Ammon's horn (tissue), 1 donor: Measurements from ENCODE around the gene MYO9A.
"Not testable (repeated sequence)": the region's sequence is repeated elsewhere in the genome, so short reads cannot be mapped to it uniquely, and the experiment has no call there.

Source experiments
- DNase-seq: peaks from one replicate; pipeline ENCODE4 v3.0.0-alpha.2; 2016; ENCODE audit warnings: low spot score

MYO9A gene

DNA sequence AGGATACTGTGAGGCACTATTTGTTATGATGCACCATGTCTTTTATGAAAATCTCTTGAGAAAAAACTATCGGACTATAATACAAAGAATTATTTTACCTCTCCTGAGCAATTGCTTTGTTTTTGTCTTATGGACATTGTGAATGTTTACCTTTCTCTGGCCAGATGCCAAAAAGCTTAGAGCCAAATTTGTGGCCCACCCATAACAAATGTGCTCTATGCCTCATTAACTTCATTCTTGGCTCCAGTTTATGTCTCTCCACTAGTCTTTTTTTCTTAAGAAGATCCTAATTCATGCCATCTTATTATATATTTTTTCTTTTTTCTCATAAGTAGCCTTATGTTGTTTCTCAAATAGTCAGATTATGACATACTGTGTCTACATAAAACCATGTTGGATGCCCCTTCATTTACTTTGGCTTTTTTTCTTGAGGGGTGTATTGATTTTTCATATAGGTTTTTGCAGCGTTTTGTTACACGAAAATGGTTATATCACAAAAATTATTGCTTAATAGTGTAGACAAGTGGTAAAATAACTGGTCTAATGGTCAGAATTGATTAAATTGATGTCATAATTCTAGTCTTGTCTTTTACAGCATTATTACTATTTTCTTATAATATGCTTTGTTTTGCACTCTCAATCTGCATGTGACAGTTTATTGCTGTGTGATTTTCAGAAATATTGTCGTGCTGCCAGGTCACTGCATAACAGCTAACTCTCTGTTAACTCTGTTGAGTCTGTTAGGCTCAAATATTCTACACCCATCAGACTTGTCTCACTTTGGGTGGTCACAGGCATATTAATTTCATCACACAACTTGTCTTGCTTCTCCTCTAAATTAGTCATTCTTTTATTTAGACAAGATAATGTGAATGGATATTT is 18.5 kb upstream of the MYO9A start:
- no peak for DNase-seq

- DNase-seq, result no peak
Observed at GRCh38 chr15:72135719-72136118, 17.8 kb upstream of the MYO9A start.

DNA sequence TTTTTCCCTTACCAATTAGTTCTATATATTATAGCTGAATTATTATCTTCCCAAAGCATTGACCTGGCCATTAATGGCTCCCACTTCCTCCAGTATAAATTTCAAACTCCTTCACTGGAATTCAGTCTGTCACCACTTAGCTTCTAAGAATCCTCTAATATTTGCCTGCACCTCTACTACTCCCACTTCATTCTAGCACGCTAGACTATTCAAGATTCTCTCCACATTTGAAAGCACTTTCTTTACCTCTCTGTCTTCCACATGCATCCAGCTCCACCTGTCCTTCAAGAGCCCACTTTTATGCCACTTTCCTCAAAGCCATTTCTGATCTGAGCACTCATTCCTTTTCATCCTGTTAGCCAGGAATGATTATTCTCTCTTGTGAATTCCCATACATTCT is 15.3 kb upstream of the MYO9A start:
- DNase-seq, result no peak

DNA sequence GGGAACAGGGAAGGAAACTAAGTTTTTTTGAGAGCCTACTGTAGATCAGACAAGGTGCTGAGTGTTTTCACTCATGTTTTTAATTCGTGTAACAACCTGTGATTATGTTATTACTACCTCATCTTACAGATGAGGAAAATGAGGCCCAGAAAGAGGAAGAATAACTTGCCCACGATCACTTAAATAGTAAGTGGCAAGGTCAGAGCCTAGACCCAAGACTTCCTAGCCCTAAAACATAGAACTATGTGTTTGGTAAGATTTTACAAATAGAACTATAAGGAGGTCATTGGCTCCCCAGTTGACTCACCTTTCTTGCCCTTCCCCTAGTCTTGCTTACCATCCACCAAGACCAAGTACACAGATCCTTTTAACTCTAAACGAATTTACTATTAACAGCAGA is 14.0 kb upstream of the MYO9A start:
- DNase-seq, result no peak

- no peak for DNase-seq
Observed at GRCh38 chr15:72130272-72130671, 12.3 kb upstream of the MYO9A start.

DNA sequence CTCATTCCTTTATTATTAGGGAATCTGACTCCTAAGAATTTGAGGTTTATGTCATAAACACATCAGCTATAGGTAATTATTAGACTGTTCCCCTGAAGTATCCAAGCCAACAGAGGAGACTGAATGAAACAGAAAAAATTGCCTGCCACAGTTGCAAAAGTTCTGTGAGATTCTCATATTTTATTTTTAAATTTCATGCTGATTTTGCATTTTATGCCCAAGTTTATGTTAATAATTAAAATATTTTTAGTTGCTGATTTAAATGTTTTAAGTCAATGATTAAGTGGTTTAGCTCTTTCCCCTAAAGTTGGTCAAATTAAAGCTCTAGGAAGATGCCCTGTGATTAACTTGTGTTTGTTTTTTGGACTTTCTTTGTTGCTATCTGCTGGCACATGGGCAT is 10.4 kb upstream of the MYO9A start:
- DNase-seq, result no peak

DNA sequence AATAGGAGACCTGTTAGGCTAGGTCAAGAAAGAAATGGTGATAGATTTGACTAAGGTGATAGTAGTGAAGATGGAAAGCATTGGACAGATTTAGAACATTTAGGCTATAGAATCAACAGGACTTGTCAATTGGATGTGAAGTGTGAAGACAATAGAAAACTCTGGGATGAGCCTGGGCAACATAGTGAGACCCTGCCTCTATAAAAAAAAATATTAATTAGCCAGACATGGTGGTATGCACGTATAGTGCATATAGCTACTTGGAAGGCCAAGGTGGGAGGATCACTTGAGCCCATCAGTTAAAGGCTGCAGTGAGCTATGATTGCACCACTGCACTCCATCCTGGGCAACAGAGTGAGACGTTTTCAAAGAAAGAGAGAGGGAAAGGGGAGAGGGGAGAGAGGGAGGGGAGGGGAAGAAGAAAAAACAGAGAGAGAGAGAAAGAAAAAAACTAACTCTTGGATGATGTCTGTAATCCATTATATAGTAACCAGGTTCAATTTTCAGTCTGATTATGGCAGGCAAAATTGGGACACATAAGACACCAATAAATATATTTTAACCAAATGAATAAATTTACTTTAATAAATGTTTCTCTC is 9.9 kb upstream of the MYO9A start:
- no peak for DNase-seq

DNA sequence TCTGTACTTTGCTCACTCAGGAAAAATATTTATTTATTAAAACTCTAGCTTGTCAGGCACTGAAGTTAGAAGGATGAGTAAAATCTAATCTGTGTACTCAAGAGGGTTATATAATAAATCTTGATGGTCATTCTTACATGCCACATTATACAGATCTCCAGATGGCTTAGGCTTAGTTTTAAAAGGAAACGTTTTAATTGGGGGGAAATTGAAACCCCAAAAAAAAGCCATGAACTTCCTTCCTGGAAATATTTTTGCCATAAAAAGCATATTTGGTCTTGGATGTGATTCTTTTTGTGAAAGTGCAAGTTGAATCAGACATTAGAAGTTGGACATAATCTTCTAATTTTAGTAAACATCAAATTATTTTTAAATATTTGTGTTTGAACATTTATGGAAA is 6.3 kb upstream of the MYO9A start:
- no peak for DNase-seq

- DNase-seq, result no peak
Observed at GRCh38 chr15:72117486-72118016, 399 bp downstream of the MYO9A start.

DNA sequence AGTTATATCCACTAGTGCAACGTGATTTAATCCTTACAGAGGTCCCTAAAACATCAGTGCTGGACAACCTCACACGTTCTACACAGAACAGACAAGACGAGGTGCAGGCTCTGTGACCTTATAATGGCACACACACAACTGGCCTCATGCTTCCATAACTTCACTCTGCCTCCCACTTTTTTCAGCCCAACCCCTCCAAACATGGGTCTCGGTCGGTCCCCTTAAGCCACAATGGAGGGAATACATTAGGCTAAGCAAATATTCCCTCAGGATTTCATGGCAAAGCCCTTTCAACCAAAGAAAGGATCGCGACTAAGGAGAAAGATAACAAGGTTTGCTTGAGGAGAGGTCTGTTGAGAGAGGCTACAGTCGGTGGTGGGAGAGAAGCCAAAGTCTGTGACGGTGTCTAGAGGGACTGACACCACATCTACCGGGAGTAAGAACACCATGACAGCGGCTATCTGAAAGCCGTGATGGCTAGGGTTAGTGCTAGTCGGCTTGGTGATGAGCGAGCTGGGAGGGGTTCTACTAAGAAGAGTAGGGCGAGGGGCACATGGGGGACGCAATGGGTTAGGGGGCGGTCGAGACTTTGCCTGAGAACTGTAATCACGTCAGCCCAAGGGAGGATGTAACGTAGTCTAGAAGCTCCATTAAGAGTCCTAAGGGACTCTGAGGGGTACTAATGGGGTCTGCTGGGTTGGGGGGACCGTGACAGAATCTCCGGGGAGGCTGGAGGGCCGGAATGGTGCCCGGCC is 1.0 kb downstream of the MYO9A start:
- DNase-seq, result peak; percentile 33

DNA sequence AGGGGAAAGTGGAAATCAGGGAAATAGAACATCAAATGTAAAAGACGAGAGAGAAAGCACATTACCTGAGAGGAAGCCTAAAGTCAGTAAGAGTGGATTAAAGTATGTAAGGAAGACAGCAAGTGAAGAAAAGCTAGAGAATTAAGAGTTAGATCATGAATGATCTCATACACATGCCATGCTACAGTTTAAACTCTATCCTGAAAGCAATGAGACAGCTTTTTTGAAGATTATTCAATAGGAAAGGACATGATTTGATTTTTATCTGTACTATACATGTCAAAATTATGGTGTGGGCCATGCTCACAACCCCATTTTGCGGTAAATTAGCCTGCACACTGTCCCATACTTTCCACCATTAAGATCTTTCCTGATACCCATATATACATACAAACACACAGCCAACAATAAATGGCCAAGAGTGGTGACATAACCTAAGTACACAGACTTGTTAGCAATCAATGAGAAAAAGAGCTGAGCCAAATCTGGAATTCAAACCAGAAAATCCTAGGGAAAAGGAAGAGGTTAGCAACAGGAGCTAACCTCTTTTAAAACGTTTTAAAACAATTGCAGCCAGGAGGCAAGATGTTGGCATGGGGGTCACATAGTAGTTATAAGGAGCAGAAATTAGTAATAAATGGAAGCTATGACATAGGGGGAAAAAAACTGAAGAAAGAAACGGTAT is 4.5 kb downstream of the MYO9A start:
- no peak for DNase-seq

DNA sequence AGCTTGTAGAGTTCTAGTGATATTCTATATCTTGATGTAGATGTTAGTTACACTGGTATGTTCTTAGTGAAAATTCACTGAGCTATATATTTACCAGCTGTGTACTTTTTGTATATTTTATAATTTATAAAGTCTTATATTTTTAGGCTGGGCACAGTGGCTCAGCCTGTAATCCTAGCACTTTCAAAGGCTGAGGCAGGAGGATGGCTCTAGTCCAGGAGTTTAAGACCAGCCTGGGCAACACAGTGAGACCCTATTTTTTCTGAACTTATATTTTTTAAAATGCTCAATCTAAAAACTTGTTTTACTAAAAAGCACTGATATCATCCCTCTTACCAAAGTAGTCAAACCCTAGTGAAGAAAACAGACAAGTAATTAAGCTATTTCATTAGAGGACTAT is 5.1 kb downstream of the MYO9A start:
- DNase-seq, result no peak

- no peak for DNase-seq
Observed at GRCh38 chr15:72112116-72112515, 5.8 kb downstream of the MYO9A start.

DNA sequence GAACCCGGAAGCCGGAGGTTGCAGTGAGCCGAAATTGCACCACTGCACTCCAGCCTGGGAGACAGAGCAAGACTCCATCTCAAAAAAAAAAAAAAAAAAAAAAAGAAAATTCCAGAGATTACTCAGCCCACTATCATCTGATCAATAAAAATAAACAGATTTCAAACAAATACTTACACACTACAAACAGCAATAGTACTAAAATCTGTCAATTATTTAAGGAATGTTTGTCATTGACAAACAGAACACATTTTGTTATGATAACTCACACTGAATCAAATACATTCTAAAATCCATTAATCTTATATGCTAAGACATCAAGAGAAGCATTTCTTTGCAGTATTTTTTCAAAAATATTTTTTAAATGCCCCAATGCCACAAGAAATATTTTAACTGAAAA is 7.6 kb downstream of the MYO9A start:
- no peak for DNase-seq

GRCh38 chr15:72106068-72106467 is 11.9 kb downstream of the MYO9A start:
- no peak for DNase-seq

DNA sequence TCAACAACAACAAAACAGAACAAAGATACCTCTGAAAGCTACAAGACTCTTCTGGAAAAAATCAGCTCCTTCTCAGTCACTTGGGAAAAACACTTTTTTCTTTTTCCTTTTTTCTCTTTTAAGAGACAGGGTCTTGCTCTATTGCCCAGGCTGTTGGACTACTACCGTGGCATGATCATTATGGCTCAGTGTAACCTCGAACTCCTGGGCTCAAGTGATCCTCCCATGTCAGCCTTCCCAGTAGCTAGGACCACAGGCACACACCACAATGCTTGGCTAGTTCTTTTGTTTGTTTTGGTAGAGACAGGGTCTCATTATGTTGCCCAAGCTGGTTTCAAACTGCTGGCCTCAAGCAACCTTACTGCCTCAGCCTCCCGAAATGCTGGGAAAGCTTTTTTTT is 12.8 kb downstream of the MYO9A start:
- DNase-seq, result no peak

DNA sequence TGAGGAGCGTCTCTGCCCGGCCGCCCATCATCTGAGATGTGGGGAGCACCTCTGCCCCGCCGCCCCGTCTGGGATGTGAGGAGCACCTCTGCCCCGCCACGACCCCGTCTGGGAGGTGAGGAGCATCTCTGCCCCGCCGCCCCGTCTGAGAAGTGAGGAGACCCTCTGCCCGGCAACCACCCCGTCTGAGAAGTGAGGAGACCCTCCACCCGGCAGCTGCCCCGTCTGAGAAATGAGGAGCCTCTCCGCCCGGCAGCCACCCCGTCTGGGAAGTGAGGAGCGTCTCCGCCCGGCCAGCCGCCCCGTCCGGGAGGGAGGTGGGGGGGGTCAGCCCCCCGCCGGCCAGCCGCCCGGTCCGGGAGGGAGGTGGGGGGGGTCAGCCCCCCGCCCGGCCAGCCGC is 17.4 kb downstream of the MYO9A start:
- not testable (repeated sequence) for DNase-seq

DNA sequence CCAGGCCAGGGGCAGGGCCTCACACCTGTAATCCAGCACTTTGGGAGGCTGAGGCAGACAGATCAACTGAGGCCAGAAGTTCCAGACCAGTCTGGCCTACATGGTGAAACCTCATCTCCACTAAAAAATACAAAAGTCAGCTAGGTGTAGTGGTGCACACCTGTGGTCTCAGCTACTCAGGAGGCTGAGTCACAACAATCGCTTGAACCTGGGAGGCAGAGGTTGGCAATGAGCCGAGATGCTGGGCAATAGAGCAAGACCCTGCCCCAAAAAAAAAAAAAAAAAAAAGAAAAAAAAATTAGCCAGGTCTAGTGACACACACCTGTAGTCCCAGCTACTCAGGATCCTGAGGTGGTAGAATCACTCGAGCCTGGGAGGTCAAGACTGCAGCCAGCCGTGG is 18.8 kb downstream of the MYO9A start:
- no peak for DNase-seq

DNA sequence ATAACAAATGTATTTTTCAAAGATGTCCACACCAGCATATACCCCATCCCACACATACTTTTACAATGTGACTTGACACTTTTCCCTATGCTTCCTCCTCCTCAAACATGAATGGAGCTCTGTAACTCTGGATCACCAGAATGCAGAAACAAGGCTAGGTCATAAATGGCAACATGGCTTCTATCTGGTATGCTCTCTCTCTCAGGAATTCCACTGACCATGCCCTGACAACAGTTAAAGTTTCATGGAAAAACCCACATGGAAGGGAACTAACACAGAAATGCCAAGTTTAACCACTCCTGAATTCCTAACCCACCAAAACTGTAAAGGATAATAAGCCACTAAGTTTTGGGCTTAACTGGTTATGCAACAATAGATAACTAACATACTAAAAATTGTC is 19.9 kb downstream of the MYO9A start:
- no peak for DNase-seq

GRCh38 chr15:72096796-72097195 is 21.2 kb downstream of the MYO9A start:
- DNase-seq, result no peak

GRCh38 chr15:72092691-72093090 is 25.3 kb downstream of the MYO9A start:
- DNase-seq, result no peak

DNA sequence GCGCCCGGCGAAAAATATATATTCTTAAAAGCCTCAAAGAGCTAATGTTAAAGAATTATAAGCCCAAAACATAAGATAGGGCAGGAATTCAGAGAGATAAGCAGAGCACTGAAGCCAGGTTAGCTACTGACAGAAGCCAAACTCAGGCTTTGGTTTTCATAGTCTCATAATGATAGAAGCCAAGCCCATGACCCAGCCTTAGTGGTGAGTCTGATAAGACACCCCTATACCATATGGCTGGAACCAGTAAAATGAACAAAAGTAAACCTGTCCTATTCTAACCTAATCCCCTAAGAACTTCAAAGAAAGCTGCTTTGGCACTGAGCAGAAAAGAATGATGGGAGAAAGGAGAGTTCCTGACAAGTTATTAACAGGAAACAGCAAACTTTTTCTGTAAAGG is 25.9 kb downstream of the MYO9A start:
- no peak for DNase-seq
